ENCODE results near the gene ZNF280A.

The ZNF280A gene

GRCh38 chr22:22531770-22532546 lies 11.9 kb upstream of the ZNF280A start:
- TF ChIP-seq CTCF (IDR thresholded peaks at IDR 0.05; ENCODE audit: low read depth, low read length): no peak
- no peak for DNase-seq (ENCODE audit: extremely low read depth, low read depth)

- TF ChIP-seq CTCF (IDR thresholded peaks at IDR 0.05; ENCODE audit: low read depth, low read length): no peak
- DNase-seq (ENCODE audit: extremely low read depth, low read depth): no peak
These were observed 8.7 kb upstream of the ZNF280A start for GRCh38 chr22:22528780-22529179.

DNA sequence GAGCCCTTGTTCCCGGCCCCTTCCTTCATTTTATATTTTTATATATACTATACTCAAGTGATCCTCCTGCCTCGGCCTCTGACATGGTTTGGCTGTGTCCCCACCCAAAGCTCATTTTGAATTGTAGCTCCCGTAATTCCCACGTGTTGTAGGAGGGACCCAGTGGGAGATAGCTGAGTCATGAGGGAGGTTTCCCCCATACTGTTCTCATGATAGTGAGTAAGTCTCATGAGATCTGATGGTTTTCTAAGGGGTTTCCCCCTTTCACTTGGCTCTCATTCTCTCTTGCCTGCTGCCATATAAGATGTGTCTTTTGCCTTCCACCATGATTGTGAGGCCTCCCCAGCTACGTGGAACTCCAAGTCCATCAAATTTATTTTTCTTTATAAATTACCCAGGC lies 7.2 kb upstream of the ZNF280A start:
- no peak for DNase-seq (ENCODE audit: extremely low read depth, low read depth)
- TF ChIP-seq CTCF (IDR thresholded peaks at IDR 0.05; ENCODE audit: low read depth, low read length): no peak

DNA sequence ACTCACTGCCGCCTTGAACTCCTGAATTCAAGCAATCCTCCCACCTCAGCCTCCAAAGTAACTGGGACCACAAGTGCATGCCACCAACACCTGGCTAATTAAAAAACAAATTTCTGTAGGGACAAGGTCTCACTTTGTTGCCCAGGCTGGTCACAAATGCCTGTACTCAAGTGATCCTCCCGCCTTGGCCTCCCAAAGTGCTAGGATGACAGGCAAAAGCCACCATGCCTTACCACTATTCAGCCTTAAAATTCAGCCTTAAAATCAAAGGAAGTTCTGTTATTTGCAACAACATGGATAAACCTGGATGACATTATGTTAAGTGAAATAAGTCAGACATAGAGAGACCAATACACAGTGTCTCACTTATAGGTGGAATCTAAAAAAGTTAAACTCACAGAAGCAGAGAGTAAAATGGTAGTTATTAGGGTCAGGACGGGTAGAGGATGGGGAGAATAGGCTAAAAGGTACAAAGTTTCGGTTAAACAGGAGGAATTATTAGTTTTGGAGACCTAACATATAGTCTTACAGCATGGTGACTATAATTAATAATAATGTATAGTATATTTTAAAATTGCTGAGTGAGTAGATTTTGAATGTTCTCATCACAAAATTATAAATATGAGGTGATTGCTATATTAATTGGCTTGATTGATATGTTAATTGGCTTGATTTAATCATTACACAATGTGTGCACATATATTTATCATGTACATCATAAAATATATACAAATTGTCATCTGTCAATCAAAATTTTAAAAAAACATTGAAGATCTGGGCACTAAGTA lies 6.2 kb upstream of the ZNF280A start:
- no peak for TF ChIP-seq CTCF (IDR thresholded peaks at IDR 0.05; ENCODE audit: low read depth, low read length)
- no peak for DNase-seq (ENCODE audit: extremely low read depth, low read depth)

GRCh38 chr22:22523494-22523893 lies 3.4 kb upstream of the ZNF280A start:
- TF ChIP-seq CTCF (IDR thresholded peaks at IDR 0.05; ENCODE audit: low read depth, low read length): no peak
- DNase-seq (ENCODE audit: extremely low read depth, low read depth): no peak

DNA sequence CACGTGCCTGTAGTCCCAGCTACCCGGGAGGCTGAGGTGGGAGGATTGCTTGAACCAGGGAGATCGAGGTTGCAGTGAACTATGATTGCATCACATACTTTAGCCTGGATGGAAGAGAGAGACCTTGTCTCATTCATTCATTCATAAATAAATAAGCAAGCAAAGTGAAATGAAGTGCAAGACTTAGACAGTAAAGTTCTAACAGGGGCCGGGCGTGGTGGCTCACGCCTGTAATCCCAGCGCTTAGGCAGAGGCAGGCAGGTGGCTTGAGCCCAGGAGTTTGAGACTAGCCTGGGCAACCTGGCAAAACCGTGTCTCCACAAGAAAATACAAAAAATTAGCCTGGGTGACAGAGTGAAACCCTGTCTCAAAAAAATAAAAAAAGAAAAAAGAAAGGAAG lies 1.6 kb upstream of the ZNF280A start:
- TF ChIP-seq CTCF (IDR thresholded peaks at IDR 0.05; ENCODE audit: low read depth, low read length): no peak
- no peak for DNase-seq (ENCODE audit: extremely low read depth, low read depth)
